GM06990 (cell line): Measurements from ENCODE around the gene KLHL12.
"Not testable (repeated sequence)": the region's sequence is repeated elsewhere in the genome, so short reads cannot be mapped to it uniquely, and the experiment has no call there.

Source experiments
- DNase-seq: peaks from one replicate; pipeline ENCODE4 v3.0.0-alpha.2; 2011; ENCODE audit not compliant: insufficient read length; ENCODE audit errors: extremely low read depth
- H3K27me3 ChIP-seq: replicated peaks from 2 replicates; pipeline ENCODE4 v1.6.0; 2011; ENCODE audit warnings: low read length; ENCODE audit not compliant: control insufficient read depth, insufficient read depth
- H3K36me3 ChIP-seq: 2 replicates; pipeline ENCODE4 v1.5.1; 2011; ENCODE audit warnings: low read length; ENCODE audit not compliant: control insufficient read depth, insufficient read depth
- H3K4me3 ChIP-seq: replicated peaks from 2 replicates; pipeline ENCODE4 v1.5.1; 2011; ENCODE audit warnings: low read depth, mild to moderate bottlenecking, control low read depth, low read length
- TF ChIP-seq, protein P1 (sequence below): IDR thresholded peaks from 2 replicates; pipeline ENCODE4 v1.5.1; 2011; ENCODE audit warnings: low read length, control low read depth, mild to moderate bottlenecking, inconsistent platforms; ENCODE audit not compliant: insufficient read depth, poor library complexity, severe bottlenecking

The KLHL12 gene

DNA sequence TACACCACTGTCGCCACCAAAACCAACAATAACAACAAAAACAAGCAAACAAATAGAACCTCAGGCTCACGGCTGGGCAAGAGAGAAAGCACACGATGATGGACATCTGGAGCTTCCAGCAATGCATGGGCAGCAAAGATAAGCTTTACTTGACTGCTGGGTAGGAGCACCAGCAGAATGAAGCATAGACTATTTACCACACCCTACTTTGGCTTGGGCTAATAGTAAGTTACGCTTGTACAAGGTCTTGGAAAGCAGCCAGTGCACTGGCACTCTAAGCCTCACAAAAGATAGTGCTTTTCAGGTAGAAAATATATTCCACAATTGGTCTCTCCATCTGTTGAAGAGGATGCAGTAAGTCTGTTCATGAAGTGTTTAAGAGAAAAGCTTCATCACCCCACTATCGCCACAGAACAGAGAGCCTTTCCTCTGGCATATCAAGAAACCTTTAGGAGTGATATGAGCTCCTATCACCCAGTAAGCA lies 17.4 kb upstream of the KLHL12 start:
- DNase-seq = no peak
- Histone ChIP-seq H3K27me3 (no peaks in the 10 kb centered on the region), H3K36me3 (peaks cover 17% of the 10 kb centered on the region), H3K4me3 (no peak overlapping the region)
- TF ChIP-seq, protein P1, sequence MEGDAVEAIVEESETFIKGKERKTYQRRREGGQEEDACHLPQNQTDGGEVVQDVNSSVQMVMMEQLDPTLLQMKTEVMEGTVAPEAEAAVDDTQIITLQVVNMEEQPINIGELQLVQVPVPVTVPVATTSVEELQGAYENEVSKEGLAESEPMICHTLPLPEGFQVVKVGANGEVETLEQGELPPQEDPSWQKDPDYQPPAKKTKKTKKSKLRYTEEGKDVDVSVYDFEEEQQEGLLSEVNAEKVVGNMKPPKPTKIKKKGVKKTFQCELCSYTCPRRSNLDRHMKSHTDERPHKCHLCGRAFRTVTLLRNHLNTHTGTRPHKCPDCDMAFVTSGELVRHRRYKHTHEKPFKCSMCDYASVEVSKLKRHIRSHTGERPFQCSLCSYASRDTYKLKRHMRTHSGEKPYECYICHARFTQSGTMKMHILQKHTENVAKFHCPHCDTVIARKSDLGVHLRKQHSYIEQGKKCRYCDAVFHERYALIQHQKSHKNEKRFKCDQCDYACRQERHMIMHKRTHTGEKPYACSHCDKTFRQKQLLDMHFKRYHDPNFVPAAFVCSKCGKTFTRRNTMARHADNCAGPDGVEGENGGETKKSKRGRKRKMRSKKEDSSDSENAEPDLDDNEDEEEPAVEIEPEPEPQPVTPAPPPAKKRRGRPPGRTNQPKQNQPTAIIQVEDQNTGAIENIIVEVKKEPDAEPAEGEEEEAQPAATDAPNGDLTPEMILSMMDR = no peak

DNA sequence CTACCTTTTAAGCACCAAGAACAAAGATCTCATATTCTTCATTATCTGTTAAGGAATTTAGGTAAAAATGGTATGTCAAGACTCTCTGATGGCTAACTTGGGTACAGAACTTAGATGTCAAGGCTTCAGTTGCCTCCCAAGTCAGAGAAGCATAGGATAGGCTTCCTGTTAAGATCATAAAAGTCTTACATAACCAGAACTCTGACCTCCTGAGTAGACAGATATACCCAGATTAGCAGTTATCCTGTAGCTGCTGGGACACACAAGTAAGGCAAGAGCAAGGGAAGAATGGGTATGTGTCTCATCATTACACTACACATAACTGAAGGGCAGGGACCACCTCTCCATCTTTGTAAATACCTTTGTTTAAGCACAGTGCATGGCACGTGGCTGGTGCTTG lies 15.4 kb upstream of the KLHL12 start:
- DNase-seq = no peak
- no peak overlapping the region for H3K4me3 ChIP-seq
- TF ChIP-seq, protein P1 = no peak
- H3K27me3 ChIP-seq = no peaks in the 10 kb centered on the region
- H3K36me3 ChIP-seq = peaks cover 15% of the 10 kb centered on the region

DNA sequence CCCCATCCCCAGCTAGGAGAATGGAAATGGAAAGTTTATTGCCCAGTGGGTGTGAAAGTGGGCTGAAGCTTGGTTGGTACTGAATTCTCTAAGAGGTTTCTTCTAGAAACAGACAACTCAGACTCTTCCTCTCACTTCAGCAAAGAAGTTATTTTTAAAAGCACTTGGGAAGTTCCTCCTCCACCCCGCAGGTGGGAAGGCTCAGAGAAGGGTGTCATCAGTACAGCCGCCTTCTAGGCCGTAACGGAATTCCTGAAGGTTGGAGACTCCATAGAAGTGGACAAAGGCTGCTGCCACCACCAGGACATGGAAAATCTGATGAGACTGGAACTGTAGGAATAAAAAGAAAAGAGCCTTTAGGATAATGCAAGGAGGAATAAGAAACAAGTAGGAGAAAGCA lies 14.3 kb upstream of the KLHL12 start:
- no peaks in the 10 kb centered on the region for H3K27me3 ChIP-seq
- no peak for DNase-seq
- peaks cover 15% of the 10 kb centered on the region for H3K36me3 ChIP-seq
- TF ChIP-seq, protein P1 = no peak
- no peak overlapping the region for H3K4me3 ChIP-seq

DNA sequence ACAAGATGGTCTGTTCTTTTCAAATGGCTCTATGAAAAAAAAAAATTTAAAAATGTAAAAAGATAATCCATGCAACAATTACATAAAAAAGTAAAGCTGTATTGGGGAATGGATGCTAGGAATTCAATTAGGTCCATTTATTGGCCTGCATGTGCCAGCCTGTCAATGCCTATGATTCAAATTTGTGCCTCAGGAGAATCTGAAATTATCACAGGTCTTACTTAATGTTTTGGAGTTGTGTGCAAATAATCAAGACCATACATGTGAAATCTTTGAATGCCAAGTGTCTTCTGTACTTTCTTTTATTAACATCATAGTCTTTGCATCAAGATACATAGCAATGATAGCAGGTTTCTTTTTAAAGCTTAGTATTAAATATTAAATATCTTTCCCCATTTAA lies 13.5 kb upstream of the KLHL12 start:
- H3K36me3 ChIP-seq = peaks cover 15% of the 10 kb centered on the region
- TF ChIP-seq, protein P1 = no peak
- no peak for DNase-seq

DNA sequence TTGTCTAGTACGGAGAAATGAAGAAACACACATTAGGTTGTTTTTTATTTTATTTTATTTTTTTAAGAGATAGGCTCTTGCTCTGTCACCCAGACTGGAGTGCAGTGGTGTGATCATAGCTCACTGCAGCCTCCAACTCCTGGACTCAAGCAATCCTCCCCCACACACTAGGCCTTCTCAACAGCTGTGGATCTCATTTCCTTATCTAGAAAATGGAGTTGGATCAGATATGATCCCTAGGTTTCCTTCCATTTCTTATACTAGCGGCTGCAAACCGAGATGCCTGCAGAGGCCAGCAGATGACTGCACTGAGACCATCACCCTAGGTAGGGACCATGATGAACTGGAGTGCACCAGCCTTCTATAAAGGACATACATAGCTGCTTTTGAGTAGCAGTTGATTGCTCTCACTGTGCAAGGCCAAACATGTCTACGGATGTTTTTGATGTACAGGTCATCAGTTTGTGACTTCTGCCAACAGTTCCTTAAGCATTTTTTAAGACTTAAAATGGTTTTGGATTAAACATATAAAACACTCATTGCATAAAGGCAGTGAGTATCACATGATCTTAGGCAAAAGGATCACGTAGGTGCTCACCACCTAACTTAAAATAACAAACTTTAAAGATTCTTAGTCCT lies 11.4 kb upstream of the KLHL12 start:
- no peak for DNase-seq
- H3K27me3 ChIP-seq = no peaks in the 10 kb centered on the region
- H3K36me3 ChIP-seq = peaks cover 9% of the 10 kb centered on the region
- no peak overlapping the region for H3K4me3 ChIP-seq
- TF ChIP-seq, protein P1 = no peak

More for the DNA sequence above, 13.5 kb upstream of the KLHL12 start:
- H3K27me3 ChIP-seq = no peaks in the 10 kb centered on the region
- no peak overlapping the region for H3K4me3 ChIP-seq

DNA sequence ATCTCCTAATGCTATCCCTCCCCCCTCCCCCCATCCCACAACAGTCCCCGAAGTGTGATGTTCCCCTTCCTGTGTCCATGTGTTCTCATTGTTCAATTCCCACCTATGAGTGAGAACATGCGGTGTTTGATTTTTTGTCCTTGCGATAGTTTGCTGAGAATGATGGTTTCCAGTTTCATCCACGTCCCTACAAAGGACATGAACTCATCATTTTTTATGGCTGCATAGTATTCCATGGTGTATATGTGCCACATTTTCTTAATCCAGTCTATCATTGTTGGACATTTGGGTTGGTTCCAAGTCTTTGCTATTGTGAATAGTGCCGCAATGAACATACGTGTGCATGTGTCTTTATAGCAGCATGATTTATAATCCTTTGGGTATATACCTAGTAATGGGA lies 9.4 kb upstream of the KLHL12 start:
- not testable (repeated sequence) for H3K36me3 ChIP-seq, H3K27me3 ChIP-seq, DNase-seq, H3K4me3 ChIP-seq
